HepG2 (cell line): Measurements from ENCODE around the gene FGFR3. TPM values are rescaled to one million over a fixed set of nuclear protein-coding genes. Genes with fewer than 3 reads are reported as not detected.

Experiments
- ARHGAP35 ChIP-seq: sonication (generic); formaldehyde crosslinking; IDR thresholded peaks from 2 replicates; pipeline ENCODE4 v1.9.0; 2022; ENCODE audit warnings: mild to moderate bottlenecking, inconsistent platforms, moderate library complexity, missing genetic modification reagents, borderline replicate concordance
- ATAD3A ChIP-seq: sonication (generic); formaldehyde crosslinking; IDR thresholded peaks from 2 replicates; pipeline ENCODE4 v1.4.0; 2020; ENCODE audit warnings: missing genetic modification reagents
- CREM ChIP-seq, 2 experiments: sonication (generic) in 1 of 2; formaldehyde crosslinking in 1 of 2; IDR thresholded peaks; 2 replicates each; pipeline versions ENCODE4 v1.4.0 to v1.6.1; 2016 to 2020; ENCODE audit warnings: antibody characterized with exemption in 1 of 2, mild to moderate bottlenecking in 1 of 2, missing genetic modification reagents in 1 of 2
- GPN1 ChIP-seq: sonication (generic); formaldehyde crosslinking; IDR thresholded peaks from 2 replicates; pipeline ENCODE4 v1.5.1; 2020; ENCODE audit warnings: missing genetic modification reagents, borderline replicate concordance
- HDAC1 ChIP-seq: sonication (generic); formaldehyde crosslinking; IDR thresholded peaks from 2 replicates; pipeline ENCODE4 v1.5.1; 2020; ENCODE audit warnings: mild to moderate bottlenecking, missing genetic modification reagents
- MTA1 ChIP-seq: sonication (generic); formaldehyde crosslinking; IDR thresholded peaks from 2 replicates; pipeline ENCODE4 v1.4.0; 2020; ENCODE audit warnings: missing genetic modification reagents, mild to moderate bottlenecking, borderline replicate concordance
- MXI1 ChIP-seq: IDR thresholded peaks from 3 replicates; pipeline ENCODE4 v1.6.1; 2012; ENCODE audit warnings: low read depth, low read length, inconsistent platforms, borderline replicate concordance
- PCBP1 ChIP-seq: fragments of 200-400 bp; formaldehyde crosslinking; IDR thresholded peaks from 2 replicates; pipeline ENCODE4 v1.6.1; 2017; ENCODE audit warnings: mild to moderate bottlenecking, low read depth, low read length, borderline replicate concordance
- SMAD3 ChIP-seq: sonication (generic); formaldehyde crosslinking; IDR thresholded peaks from 2 replicates; pipeline ENCODE4 v1.4.0; 2020; ENCODE audit warnings: missing genetic modification reagents
- SOX13 ChIP-seq, 3 experiments: fragments of 450-650 bp in 1 of 3; sonication (generic) in 1 of 3; formaldehyde crosslinking in 1 of 3; IDR thresholded peaks in 2 of 3; conservative IDR thresholded peaks in 1 of 3; 2 replicates each; pipeline versions ENCODE4 v1.5.0 to v1.6.1; 2016 to 2020; ENCODE audit warnings: antibody characterized with exemption in 1 of 3, mild to moderate bottlenecking in 1 of 3, missing compliant biosample characterization in 1 of 3, missing genetic modification reagents in 1 of 3, moderate library complexity in 1 of 3
- SPEN ChIP-seq: sonication (generic); formaldehyde crosslinking; IDR thresholded peaks from 2 replicates; pipeline ENCODE4 v1.5.1; 2020; ENCODE audit warnings: low read depth, mild to moderate bottlenecking, missing genetic modification reagents
- SRSF1 ChIP-seq: fragments of 200-400 bp; formaldehyde crosslinking; optimal IDR thresholded peaks from 2 replicates; pipeline ENCODE3; 2017; ENCODE audit warnings: mild to moderate bottlenecking, low read depth, low read length, moderate library complexity
- ZNF180 ChIP-seq: sonication (generic); formaldehyde crosslinking; IDR thresholded peaks from 2 replicates; pipeline ENCODE4 v1.4.0; 2020; ENCODE audit warnings: low read depth, missing genetic modification reagents, borderline replicate concordance
- ZNF24 ChIP-seq: fragments of 450-650 bp; IDR thresholded peaks from 2 replicates; pipeline ENCODE4 v1.6.1; 2017; ENCODE audit warnings: antibody characterized with exemption, mild to moderate bottlenecking
- ZNF530 ChIP-seq: sonication (generic); formaldehyde crosslinking; IDR thresholded peaks from 2 replicates; pipeline ENCODE4 v1.5.0; 2020; ENCODE audit warnings: low read depth, mild to moderate bottlenecking, missing genetic modification reagents
- polyA plus RNA-seq, 8 experiments: library from polyadenylated mRNA; depleted of rRNA in 3 of 8; stranded (reverse) in 7 of 8; unstranded in 1 of 8; fragments of >200 nt; fragmentation: Illumina TruSeq in 4 of 8; extraction: Trizol in 4 of 8; gene quantifications; 2 replicates each; pipeline versions ENCODE4 v1.2.1 to v1.2.3, GENCODE V29; 2011 to 2016; ENCODE audit warnings: low read depth in 4 of 8, missing spikeins in 1 of 8, mixed read lengths in 1 of 8; ENCODE audit not compliant: insufficient read depth in 1 of 8
- total RNA-seq, 5 experiments: library from RNA; depleted of rRNA; stranded (reverse); fragments of >200 nt; fragmentation: Illumina TruSeq; extraction: Trizol; gene quantifications; 2 replicates each; pipeline ENCODE4 v1.2.3, GENCODE V29; 2016; ENCODE audit warnings: low read depth in 1 of 5
- TF ChIP-seq, protein P1 (sequence below): sonication (generic); formaldehyde crosslinking; IDR thresholded peaks from 2 replicates; pipeline ENCODE4 v1.5.0; 2020; ENCODE audit warnings: missing genetic modification reagents
- TF ChIP-seq, protein P2 (sequence below): sonication (generic); formaldehyde crosslinking; IDR thresholded peaks from 2 replicates; pipeline ENCODE4 v1.4.0; 2020; ENCODE audit warnings: missing genetic modification reagents
- TF ChIP-seq, protein P3 (sequence below): sonication (generic); formaldehyde crosslinking; IDR thresholded peaks from 2 replicates; pipeline ENCODE4 v1.4.0; 2020; ENCODE audit warnings: missing genetic modification reagents
- TF ChIP-seq, protein P4 (sequence below): sonication (generic); formaldehyde crosslinking; IDR thresholded peaks from 2 replicates; pipeline ENCODE4 v1.4.0; 2020; ENCODE audit warnings: low read depth, mild to moderate bottlenecking, missing genetic modification reagents

FGFR3 gene
- total and polyA plus RNA-seq, 2 of the 13 experiments (the other 11 are each of a cell fraction or from before 2014, with no cell fraction given) = 103 to 109 TPM

DNA sequence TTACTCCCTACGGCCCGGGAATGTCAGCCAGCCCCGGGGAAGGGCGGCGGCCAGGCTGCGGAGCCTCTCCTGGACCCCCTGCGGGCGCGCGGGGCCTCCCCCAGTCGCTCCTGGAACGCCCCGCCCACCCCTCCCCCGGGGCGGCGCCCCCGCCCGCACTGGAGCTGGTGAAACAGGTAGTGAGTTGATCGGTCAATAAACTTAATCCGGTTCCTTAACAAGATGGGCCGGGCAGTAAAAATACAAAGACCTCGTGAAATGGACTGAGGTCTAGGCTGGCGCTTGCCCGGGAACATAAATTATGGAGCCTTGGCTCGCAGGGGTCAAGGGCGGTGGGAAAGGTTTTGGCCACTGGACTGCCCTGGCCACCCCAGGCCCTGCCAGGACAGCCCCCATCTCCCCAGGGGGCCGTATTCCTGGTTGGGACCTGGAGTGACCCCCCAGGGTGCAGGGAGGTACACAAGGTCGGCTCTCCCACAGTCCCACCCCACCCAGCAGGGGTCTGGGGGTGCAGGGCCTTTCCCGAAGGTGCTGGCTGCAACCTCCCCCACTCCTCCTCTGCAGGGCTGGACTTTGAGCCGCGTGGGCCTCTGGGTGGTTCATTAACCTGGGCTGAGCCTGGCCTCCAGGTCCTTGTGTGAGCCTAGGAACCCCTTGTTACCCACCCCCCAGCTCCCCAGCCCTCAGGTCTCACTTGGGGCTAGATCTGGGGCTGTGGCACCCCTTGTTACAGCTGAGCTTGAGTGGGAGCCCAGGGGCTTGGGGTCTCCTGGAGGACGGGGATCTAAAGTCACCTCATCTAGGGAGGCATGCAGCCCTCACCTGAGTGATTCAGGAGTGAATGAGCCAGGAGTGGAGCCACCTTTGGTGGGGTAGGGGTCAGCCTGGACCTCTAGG is 2.5 kb downstream of the FGFR3 start (continued):
- TF ChIP-seq, protein P1, sequence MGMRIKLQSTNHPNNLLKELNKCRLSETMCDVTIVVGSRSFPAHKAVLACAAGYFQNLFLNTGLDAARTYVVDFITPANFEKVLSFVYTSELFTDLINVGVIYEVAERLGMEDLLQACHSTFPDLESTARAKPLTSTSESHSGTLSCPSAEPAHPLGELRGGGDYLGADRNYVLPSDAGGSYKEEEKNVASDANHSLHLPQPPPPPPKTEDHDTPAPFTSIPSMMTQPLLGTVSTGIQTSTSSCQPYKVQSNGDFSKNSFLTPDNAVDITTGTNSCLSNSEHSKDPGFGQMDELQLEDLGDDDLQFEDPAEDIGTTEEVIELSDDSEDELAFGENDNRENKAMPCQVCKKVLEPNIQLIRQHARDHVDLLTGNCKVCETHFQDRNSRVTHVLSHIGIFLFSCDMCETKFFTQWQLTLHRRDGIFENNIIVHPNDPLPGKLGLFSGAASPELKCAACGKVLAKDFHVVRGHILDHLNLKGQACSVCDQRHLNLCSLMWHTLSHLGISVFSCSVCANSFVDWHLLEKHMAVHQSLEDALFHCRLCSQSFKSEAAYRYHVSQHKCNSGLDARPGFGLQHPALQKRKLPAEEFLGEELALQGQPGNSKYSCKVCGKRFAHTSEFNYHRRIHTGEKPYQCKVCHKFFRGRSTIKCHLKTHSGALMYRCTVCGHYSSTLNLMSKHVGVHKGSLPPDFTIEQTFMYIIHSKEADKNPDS (CRISPR knock-in tag) = 0 out of 2 replicates have a peak, but pooled peaks have one; percentile 73
- TF ChIP-seq HDAC1 (CRISPR knock-in tag) = peak; percentile 68
- TF ChIP-seq CREM (IDR thresholded peaks at IDR 0.05) = peak; percentile 65
- TF ChIP-seq CREM (CRISPR knock-in tag; IDR thresholded peaks at IDR 0.05) = no peak
- TF ChIP-seq, protein P2, sequence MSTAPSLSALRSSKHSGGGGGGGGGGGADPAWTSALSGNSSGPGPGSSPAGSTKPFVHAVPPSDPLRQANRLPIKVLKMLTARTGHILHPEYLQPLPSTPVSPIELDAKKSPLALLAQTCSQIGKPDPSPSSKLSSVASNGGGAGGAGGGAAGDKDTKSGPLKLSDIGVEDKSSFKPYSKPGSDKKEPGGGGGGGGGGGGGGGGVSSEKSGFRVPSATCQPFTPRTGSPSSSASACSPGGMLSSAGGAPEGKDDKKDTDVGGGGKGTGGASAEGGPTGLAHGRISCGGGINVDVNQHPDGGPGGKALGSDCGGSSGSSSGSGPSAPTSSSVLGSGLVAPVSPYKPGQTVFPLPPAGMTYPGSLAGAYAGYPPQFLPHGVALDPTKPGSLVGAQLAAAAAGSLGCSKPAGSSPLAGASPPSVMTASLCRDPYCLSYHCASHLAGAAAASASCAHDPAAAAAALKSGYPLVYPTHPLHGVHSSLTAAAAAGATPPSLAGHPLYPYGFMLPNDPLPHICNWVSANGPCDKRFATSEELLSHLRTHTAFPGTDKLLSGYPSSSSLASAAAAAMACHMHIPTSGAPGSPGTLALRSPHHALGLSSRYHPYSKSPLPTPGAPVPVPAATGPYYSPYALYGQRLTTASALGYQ (CRISPR knock-in tag) = peak; percentile 56; the same call in 1 of the 2 replicates
- peak; percentile 81; the same call in 1 of the 2 replicates for TF ChIP-seq PCBP1
- 0 out of 3 replicates have a peak, but pooled peaks have one; percentile 27 for TF ChIP-seq MXI1
- TF ChIP-seq ZNF530 (CRISPR knock-in tag) = no peak
- no peak for TF ChIP-seq ZNF24
- TF ChIP-seq, protein P3, sequence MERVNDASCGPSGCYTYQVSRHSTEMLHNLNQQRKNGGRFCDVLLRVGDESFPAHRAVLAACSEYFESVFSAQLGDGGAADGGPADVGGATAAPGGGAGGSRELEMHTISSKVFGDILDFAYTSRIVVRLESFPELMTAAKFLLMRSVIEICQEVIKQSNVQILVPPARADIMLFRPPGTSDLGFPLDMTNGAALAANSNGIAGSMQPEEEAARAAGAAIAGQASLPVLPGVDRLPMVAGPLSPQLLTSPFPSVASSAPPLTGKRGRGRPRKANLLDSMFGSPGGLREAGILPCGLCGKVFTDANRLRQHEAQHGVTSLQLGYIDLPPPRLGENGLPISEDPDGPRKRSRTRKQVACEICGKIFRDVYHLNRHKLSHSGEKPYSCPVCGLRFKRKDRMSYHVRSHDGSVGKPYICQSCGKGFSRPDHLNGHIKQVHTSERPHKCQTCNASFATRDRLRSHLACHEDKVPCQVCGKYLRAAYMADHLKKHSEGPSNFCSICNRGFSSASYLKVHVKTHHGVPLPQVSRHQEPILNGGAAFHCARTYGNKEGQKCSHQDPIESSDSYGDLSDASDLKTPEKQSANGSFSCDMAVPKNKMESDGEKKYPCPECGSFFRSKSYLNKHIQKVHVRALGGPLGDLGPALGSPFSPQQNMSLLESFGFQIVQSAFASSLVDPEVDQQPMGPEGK (CRISPR knock-in tag) = peak; percentile 98
- 0 out of 2 replicates have a peak, but pooled peaks have one; percentile 33 for TF ChIP-seq SOX13 (IDR thresholded peaks at IDR 0.05)
- TF ChIP-seq SOX13 (CRISPR knock-in tag; conservative IDR thresholded peaks at IDR 0.05 in 1 of 2, IDR thresholded peaks at IDR 0.05 in 1 of 2) = peak in 1 of 2 experiments; percentile 71; a peak in 2 of 4 replicates
- 0 out of 2 replicates have a peak, but pooled peaks have one; percentile 50 for TF ChIP-seq ZNF180
- TF ChIP-seq, protein P4, sequence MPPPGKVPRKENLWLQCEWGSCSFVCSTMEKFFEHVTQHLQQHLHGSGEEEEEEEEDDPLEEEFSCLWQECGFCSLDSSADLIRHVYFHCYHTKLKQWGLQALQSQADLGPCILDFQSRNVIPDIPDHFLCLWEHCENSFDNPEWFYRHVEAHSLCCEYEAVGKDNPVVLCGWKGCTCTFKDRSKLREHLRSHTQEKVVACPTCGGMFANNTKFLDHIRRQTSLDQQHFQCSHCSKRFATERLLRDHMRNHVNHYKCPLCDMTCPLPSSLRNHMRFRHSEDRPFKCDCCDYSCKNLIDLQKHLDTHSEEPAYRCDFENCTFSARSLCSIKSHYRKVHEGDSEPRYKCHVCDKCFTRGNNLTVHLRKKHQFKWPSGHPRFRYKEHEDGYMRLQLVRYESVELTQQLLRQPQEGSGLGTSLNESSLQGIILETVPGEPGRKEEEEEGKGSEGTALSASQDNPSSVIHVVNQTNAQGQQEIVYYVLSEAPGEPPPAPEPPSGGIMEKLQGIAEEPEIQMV (CRISPR knock-in tag) = 0 out of 2 replicates have a peak, but pooled peaks have one; percentile 37
- peak; percentile 98 for TF ChIP-seq MTA1 (CRISPR knock-in tag)
- TF ChIP-seq ATAD3A (CRISPR knock-in tag) = no peak
- TF ChIP-seq ARHGAP35 = no peak
- TF ChIP-seq GPN1 (CRISPR knock-in tag) = no peak
- TF ChIP-seq SPEN (CRISPR knock-in tag) = 0 out of 2 replicates have a peak, but pooled peaks have one; percentile 43
- TF ChIP-seq SMAD3 = peak; percentile 59
- peak; percentile 95 for TF ChIP-seq SRSF1
